Keratinocyte (primary cell): ENCODE results near the gene RRP9. TPM values are rescaled to one million over a fixed set of nuclear protein-coding genes. Genes with fewer than 3 reads are reported as not detected.
"Not testable (repeated sequence)": the region's sequence is repeated elsewhere in the genome, so short reads cannot be mapped to it uniquely, and the experiment has no call there.

Source experiments
- DNase-seq: peaks from one replicate; pipeline ENCODE4 v3.0.0-alpha.2; 2011; ENCODE audit warnings: low read depth, missing footprints, low spot score
- FAIRE-seq: peaks from 2 replicates; lab custom pipeline; 2011; peaks lifted over from hg19 to GRCh38; lab: Jason Lieb, UNC
- H2AFZ ChIP-seq: 2 replicates; pipeline ENCODE4 v1.6.0; 2012; ENCODE audit warnings: low read length, control low read depth, inconsistent platforms; ENCODE audit not compliant: control insufficient read depth
- H3K27ac ChIP-seq: 2 replicates; pipeline ENCODE4 v1.5.1; 2011; ENCODE audit warnings: low read length; ENCODE audit not compliant: control insufficient read depth, insufficient read depth
- H3K27me3 ChIP-seq: 3 replicates; pipeline ENCODE4 v1.6.0; 2011; ENCODE audit warnings: low read length; ENCODE audit not compliant: control insufficient read depth, insufficient read depth; ENCODE audit errors: extremely low read depth
- H3K36me3 ChIP-seq, 2 experiments: 2 replicates in 1 of 2; 3 replicates in 1 of 2; pipeline ENCODE4 v1.5.1; 2011; ENCODE audit warnings: low read length in 2 of 2, mild to moderate bottlenecking in 1 of 2; ENCODE audit not compliant: control insufficient read depth in 2 of 2, insufficient read depth in 2 of 2; ENCODE audit errors: extremely low read depth in 1 of 2
- H3K4me1 ChIP-seq: 3 replicates; pipeline ENCODE4 v1.5.1; 2011; ENCODE audit warnings: low read length; ENCODE audit not compliant: control insufficient read depth, insufficient read depth; ENCODE audit errors: extremely low read depth
- H3K4me2 ChIP-seq: 3 replicates; pipeline ENCODE4 v1.6.0; 2011; ENCODE audit warnings: low read depth, low read length; ENCODE audit not compliant: control insufficient read depth, insufficient read depth; ENCODE audit errors: extremely low read depth
- H3K4me3 ChIP-seq, 3 experiments: fragments of 200-600 bp in 1 of 3; sonication (generic) in 1 of 3; 2 replicates in 2 of 3; 3 replicates in 1 of 3; pipeline ENCODE4 v1.5.1; 2011 to 2016; ENCODE audit warnings: low read length in 3 of 3, mild to moderate bottlenecking in 3 of 3, control low read depth in 2 of 3, inconsistent platforms in 1 of 3, low read depth in 1 of 3, mixed read lengths in 1 of 3, mixed run types in 1 of 3, moderate library complexity in 1 of 3; ENCODE audit not compliant: control insufficient read depth in 2 of 3, insufficient read depth in 2 of 3; ENCODE audit errors: extremely low read depth in 1 of 3
- H3K79me2 ChIP-seq: 2 replicates; pipeline ENCODE4 v1.6.0; 2012; ENCODE audit warnings: low read length; ENCODE audit not compliant: control insufficient read depth, insufficient read depth
- H3K9ac ChIP-seq: 3 replicates; pipeline ENCODE4 v1.6.0; 2011; ENCODE audit warnings: low read length; ENCODE audit not compliant: control insufficient read depth, insufficient read depth; ENCODE audit errors: extremely low read depth
- H3K9me1 ChIP-seq: 3 replicates; pipeline ENCODE4 v1.6.0; 2011; ENCODE audit warnings: low read length; ENCODE audit not compliant: control insufficient read depth, insufficient read depth; ENCODE audit errors: extremely low read depth
- H3K9me3 ChIP-seq: 2 replicates; pipeline ENCODE4 v1.5.1; 2012; ENCODE audit warnings: low read depth, low read length; ENCODE audit not compliant: control insufficient read depth
- H4K20me1 ChIP-seq: 3 replicates; pipeline ENCODE4 v1.6.0; 2011; ENCODE audit warnings: low read length; ENCODE audit not compliant: control insufficient read depth, insufficient read depth; ENCODE audit errors: extremely low read depth
- CTCF ChIP-seq, 3 experiments: IDR thresholded peaks in 1 of 3; conservative IDR thresholded peaks in 1 of 3; optimal IDR thresholded peaks in 1 of 3; 2 replicates in 2 of 3; 3 replicates in 1 of 3; pipeline versions ENCODE3 to v1.5.1; 2011; ENCODE audit warnings: low read length in 3 of 3, mild to moderate bottlenecking in 3 of 3, moderate library complexity in 2 of 3, control low read depth in 1 of 3, inconsistent platforms in 1 of 3; ENCODE audit not compliant: insufficient read depth in 2 of 3; ENCODE audit errors: extremely low read depth in 1 of 3
- EZH2 ChIP-seq: IDR thresholded peaks from one replicate; pipeline ENCODE4 v1.6.1; 2012; ENCODE audit warnings: inconsistent platforms, mild to moderate bottlenecking, low read length, moderate library complexity
- dilution Hi-C: fragments of 300-500 bp; cut with MboI; formaldehyde crosslinking; loops from one replicate; pipeline ENCODE4 v1.7.0; 2020; ENCODE audit warnings: low sequenced_read_pairs; ENCODE audit not compliant: extremely low pct_ligation_motif_present
- polyA minus RNA-seq, 3 experiments: library from RNA; depleted of rRNA, polyadenylated mRNA; stranded (reverse); fragments of >200 nt; gene quantifications; 1 replicate in 1 of 3; 2 replicates in 1 of 3; 3 replicates in 1 of 3; pipeline ENCODE4 v1.2.3, GENCODE V29; 2011
- polyA plus RNA-seq, 5 experiments: library from polyadenylated mRNA; depleted of rRNA in 3 of 5; stranded (reverse) in 3 of 5; stranded (forward) in 1 of 5; unstranded in 1 of 5; fragments of >200 nt; gene quantifications; 1 replicate in 1 of 5; 2 replicates in 3 of 5; 3 replicates in 1 of 5; pipeline versions ENCODE4 v1.2.1 to v1.2.3, GENCODE V29; 2011 to 2012; ENCODE audit warnings: missing spikeins in 2 of 5, low read depth in 1 of 5, low replicate concordance in 1 of 5

RRP9 gene
- polyA plus RNA-seq (21.8 to 34.5 TPM (median 23.8 TPM) in 3 replicates), polyA minus RNA-seq (19.5 to 38.0 TPM (median 28.8 TPM) in 3 replicates)
- polyA plus RNA-seq (2011; ENCODE audit: low read depth): 4.8 TPM
- polyA plus RNA-seq (2011; cell fraction: cytosol; rRNA removed): 16.2 and 26.1 TPM in 2 replicates
- 29.1 and 32.2 TPM in 2 replicates for polyA plus RNA-seq (2011; cell fraction: nucleus; rRNA removed)
- 23.8 and 37.5 TPM in 2 replicates for polyA plus RNA-seq (2012; ENCODE audit: low replicate concordance)
- 29.4 TPM for polyA minus RNA-seq (2011; cell fraction: cytosol; rRNA and poly(A)+ RNA removed)
- 11.5 and 12.6 TPM in 2 replicates for polyA minus RNA-seq (2011; cell fraction: nucleus; rRNA and poly(A)+ RNA removed)

GRCh38 chr3:51941798-51942602, at the start of gene RRP9, which contains the start of gene PARP3:
RRP9 (minus strand) TSS chr3:51941904; CDS start chr3:51941867, 37 bp downstream.
PARP3 (plus strand) TSS chr3:51942363; CDS start chr3:51943356, 993 bp downstream.
- Histone ChIP-seq H3K4me1 (peaks cover 22% of the 10 kb centered on the region), H3K27ac (peak within 1 kb of the TSS; percentile 74), H3K4me2 (peak within 1 kb of the TSS; percentile 97), H3K9me1 (peaks cover 2% of the 10 kb centered on the region), H3K79me2 (peaks cover 30% of the 10 kb centered on the region), H3K36me3 (peaks cover 16 to 18% of the 10 kb centered on the region in 2 experiments), H4K20me1 (peaks cover 2% of the 10 kb centered on the region), H3K27me3 (no peaks in the 10 kb centered on the region), H3K9me3 (no peaks in the 10 kb centered on the region), H3K4me3 (peak within 1 kb of the TSS; percentile 91 to 97 (median 94)), H2AFZ (peak within 1 kb of the TSS; percentile 92), H3K9ac (peak within 1 kb of the TSS; percentile 88)
- FAIRE-seq: peak; percentile 93
- peak; percentile 99 for DNase-seq
- TF ChIP-seq CTCF (optimal IDR thresholded peaks at IDR 0.05 in 1 of 3, IDR thresholded peaks at IDR 0.05 in 1 of 3, conservative IDR thresholded peaks at IDR 0.05 in 1 of 3; ENCODE audit: extremely low read depth in 1 of 3, insufficient read depth in 2 of 3, low read length in 3 of 3): peak; percentile 96 to 100 (median 97)
- TF ChIP-seq EZH2: no peak
- dilution Hi-C loops: no loop called here

- peaks cover 30% of the 10 kb centered on the region for H3K79me2 ChIP-seq
- H2AFZ ChIP-seq, H3K27ac ChIP-seq, H3K9me1 ChIP-seq, H3K4me3 ChIP-seq, DNase-seq, H4K20me1 ChIP-seq, FAIRE-seq, H3K27me3 ChIP-seq, H3K4me2 ChIP-seq, H3K9me3 ChIP-seq, dilution Hi-C loops, H3K9ac ChIP-seq: not testable (repeated sequence)
- peaks cover 18% of the 10 kb centered on the region for H3K4me1 ChIP-seq
- peaks cover 26 to 39% of the 10 kb centered on the region in 2 experiments for H3K36me3 ChIP-seq
Measured at GRCh38 chr3:51990501-51990971, 48.8 kb upstream of the RRP9 start.
